H9 (cell line): ENCODE results near the gene TMEM106C. TPM values are rescaled to one million over a fixed set of nuclear protein-coding genes. Genes with fewer than 3 reads are reported as not detected.

Source experiments
- DNase-seq: peaks from one replicate; pipeline ENCODE4 v3.0.0-alpha.2; 2017
- H2AFZ ChIP-seq: one replicate; pipeline ENCODE4 v1.6.1; 2013; ENCODE audit warnings: mild to moderate bottlenecking, low read length, control low read depth, moderate library complexity
- H2AK5ac ChIP-seq: 2 replicates; pipeline ENCODE4 v1.6.1; 2013; ENCODE audit warnings: low read length, control low read depth, mixed read lengths; ENCODE audit not compliant: insufficient read length
- H2BK120ac ChIP-seq: one replicate; pipeline ENCODE4 v1.6.1; 2013; ENCODE audit warnings: low read depth, mild to moderate bottlenecking, low read length, control low read depth, inconsistent platforms; ENCODE audit not compliant: poor library complexity, severe bottlenecking
- H2BK12ac ChIP-seq: 2 replicates; pipeline ENCODE4 v1.6.1; 2013; ENCODE audit warnings: low read length, control low read depth, mixed read lengths, low read depth; ENCODE audit not compliant: insufficient read length
- H2BK15ac ChIP-seq: 2 replicates; pipeline ENCODE4 v1.6.1; 2013; ENCODE audit warnings: low read depth, low read length, control low read depth
- H2BK20ac ChIP-seq: one replicate; pipeline ENCODE4 v1.6.1; 2013; ENCODE audit warnings: low read depth, mild to moderate bottlenecking, low read length, control low read depth, inconsistent platforms; ENCODE audit not compliant: poor library complexity, severe bottlenecking
- H2BK5ac ChIP-seq: 2 replicates; pipeline ENCODE4 v1.6.1; 2013; ENCODE audit warnings: low read length, control low read depth, mixed read lengths; ENCODE audit not compliant: insufficient read length
- H3K14ac ChIP-seq: 2 replicates; pipeline ENCODE4 v1.6.1; 2013; ENCODE audit warnings: low read length, control low read depth; ENCODE audit not compliant: insufficient read depth
- H3K18ac ChIP-seq: 2 replicates; pipeline ENCODE4 v1.6.1; 2013; ENCODE audit warnings: low read depth, mild to moderate bottlenecking, mixed read lengths, low read length, control low read depth; ENCODE audit not compliant: insufficient read length
- H3K23ac ChIP-seq: 2 replicates; pipeline ENCODE4 v1.6.1; 2013; ENCODE audit warnings: low read length, control low read depth, mixed read lengths, low read depth; ENCODE audit not compliant: insufficient read length
- H3K23me2 ChIP-seq: 2 replicates; pipeline ENCODE4 v1.6.1; 2013; ENCODE audit warnings: low read depth, mild to moderate bottlenecking, mixed read lengths, low read length, control low read depth; ENCODE audit not compliant: insufficient read length, poor library complexity, severe bottlenecking
- H3K27ac ChIP-seq: 2 replicates; pipeline ENCODE4 v1.5.1; 2013; ENCODE audit warnings: low read length, control low read depth, mixed read lengths, low read depth; ENCODE audit not compliant: insufficient read length
- H3K27me3 ChIP-seq: 2 replicates; pipeline ENCODE4 v1.6.1; 2013; ENCODE audit warnings: low read length, control low read depth, inconsistent platforms; ENCODE audit not compliant: insufficient read depth
- H3K4ac ChIP-seq: 2 replicates; pipeline ENCODE4 v1.6.1; 2013; ENCODE audit warnings: low read depth, mild to moderate bottlenecking, control low read depth, inconsistent platforms, low read length, moderate library complexity
- H3K4me1 ChIP-seq: 2 replicates; pipeline ENCODE4 v1.6.1; 2013; ENCODE audit warnings: low read length, control low read depth, inconsistent platforms; ENCODE audit not compliant: insufficient read depth
- H3K4me2 ChIP-seq: 2 replicates; pipeline ENCODE4 v1.6.1; 2013; ENCODE audit warnings: low read length, control low read depth, mixed read lengths; ENCODE audit not compliant: insufficient read length, insufficient read depth
- H3K56ac ChIP-seq: 2 replicates; pipeline ENCODE4 v1.6.1; 2013; ENCODE audit warnings: low read depth, mild to moderate bottlenecking, mixed read lengths, low read length, control low read depth; ENCODE audit not compliant: insufficient read length
- H3K79me1 ChIP-seq: 2 replicates; pipeline ENCODE4 v1.6.1; 2013; ENCODE audit warnings: low read depth, mild to moderate bottlenecking, moderate library complexity, low read length, control low read depth, inconsistent platforms; ENCODE audit not compliant: insufficient read depth, poor library complexity, severe bottlenecking
- H3K79me2 ChIP-seq: 2 replicates; pipeline ENCODE4 v1.6.1; 2013; ENCODE audit warnings: low read length, control low read depth, inconsistent platforms; ENCODE audit not compliant: insufficient read depth
- H3K9ac ChIP-seq: 2 replicates; pipeline ENCODE4 v1.6.1; 2013; ENCODE audit warnings: low read length, control low read depth, mixed read lengths; ENCODE audit not compliant: insufficient read length; ENCODE audit errors: extremely low read depth
- H3K9me3 ChIP-seq: one replicate; pipeline ENCODE4 v1.6.1; 2013; ENCODE audit warnings: low read depth, low read length, inconsistent platforms; ENCODE audit not compliant: control insufficient read depth
- H3T11ph ChIP-seq: one replicate; pipeline ENCODE4 v1.6.1; 2013; ENCODE audit warnings: mild to moderate bottlenecking, low read length, control low read depth, inconsistent platforms
- H4K20me1 ChIP-seq: one replicate; pipeline ENCODE4 v1.6.1; 2013; ENCODE audit not compliant: control insufficient read depth, insufficient read length, insufficient read depth
- H4K5ac ChIP-seq: 2 replicates; pipeline ENCODE4 v1.6.1; 2013; ENCODE audit warnings: low read depth, mild to moderate bottlenecking, mixed read lengths, low read length, control low read depth; ENCODE audit not compliant: insufficient read length
- H4K8ac ChIP-seq: replicated peaks from 2 replicates; pipeline ENCODE4 v1.6.1; 2013; ENCODE audit warnings: low read length, control low read depth, mixed read lengths, low read depth; ENCODE audit not compliant: insufficient read length
- H4K91ac ChIP-seq: 2 replicates; pipeline ENCODE4 v1.6.1; 2013; ENCODE audit warnings: low read depth, mild to moderate bottlenecking, moderate library complexity, mixed read lengths, low read length, control low read depth; ENCODE audit not compliant: insufficient read length
- H3K27ac Mint-ChIP-seq, 3 experiments: 2 replicates in 2 of 3; 3 replicates in 1 of 3; pipeline ENCODE4 v1.8.0; 2020 to 2021; ENCODE audit warnings: mixed read lengths in 3 of 3, mild to moderate bottlenecking in 1 of 3, moderate library complexity in 1 of 3
- H3K27me3 Mint-ChIP-seq: 2 replicates; pipeline ENCODE4 v1.8.0; 2021; ENCODE audit warnings: low read depth, mild to moderate bottlenecking, moderate library complexity, mixed read lengths
- H3K36me3 Mint-ChIP-seq, 3 experiments: 2 replicates in 2 of 3; 3 replicates in 1 of 3; pipeline ENCODE4 v1.8.0; 2020 to 2021; ENCODE audit warnings: low read depth in 3 of 3, mixed read lengths in 3 of 3; ENCODE audit not compliant: insufficient read depth in 1 of 3
- H3K4me1 Mint-ChIP-seq, 2 experiments: 2 replicates each; pipeline ENCODE4 v1.8.0; 2020; ENCODE audit warnings: mixed read lengths in 2 of 2
- H3K4me3 Mint-ChIP-seq, 2 experiments: 2 replicates in 1 of 2; 3 replicates in 1 of 2; pipeline ENCODE4 v1.8.0; 2020 to 2021; ENCODE audit warnings: mild to moderate bottlenecking in 2 of 2, mixed read lengths in 2 of 2, moderate library complexity in 1 of 2
- H3K9me3 Mint-ChIP-seq, 2 experiments: 2 replicates in 1 of 2; 3 replicates in 1 of 2; pipeline ENCODE4 v1.8.0; 2020; ENCODE audit warnings: mild to moderate bottlenecking in 2 of 2, mixed read lengths in 2 of 2, moderate library complexity in 1 of 2
- CTCF ChIP-seq: fragments of 200-600 bp; sonication (generic); conservative IDR thresholded peaks from 3 replicates; pipeline ENCODE4 v1.8.0; 2021; ENCODE audit warnings: antibody characterized with exemption, mild to moderate bottlenecking
- WGBS: extraction: QIAGEN DNeasy Blood & Tissue Kit; methylation state at CpG from one replicate; pipeline ENCODE4 v1.1.7; 2013; ENCODE audit warnings: missing lambda C conversion rate, low lambda C conversion rate, mixed read lengths; ENCODE audit not compliant: insufficient read length; ENCODE audit errors: extremely low coverage; 5-methylcytosine and 5-hydroxymethylcytosine counted together
- total RNA-seq: library from RNA; stranded (reverse); gene quantifications from 2 replicates; pipeline ENCODE4 v1.2.1, GENCODE V29; 2021

Gene TMEM106C
- total RNA-seq, 1 experiment from 2014 or later, result 43.7 TPM

DNA sequence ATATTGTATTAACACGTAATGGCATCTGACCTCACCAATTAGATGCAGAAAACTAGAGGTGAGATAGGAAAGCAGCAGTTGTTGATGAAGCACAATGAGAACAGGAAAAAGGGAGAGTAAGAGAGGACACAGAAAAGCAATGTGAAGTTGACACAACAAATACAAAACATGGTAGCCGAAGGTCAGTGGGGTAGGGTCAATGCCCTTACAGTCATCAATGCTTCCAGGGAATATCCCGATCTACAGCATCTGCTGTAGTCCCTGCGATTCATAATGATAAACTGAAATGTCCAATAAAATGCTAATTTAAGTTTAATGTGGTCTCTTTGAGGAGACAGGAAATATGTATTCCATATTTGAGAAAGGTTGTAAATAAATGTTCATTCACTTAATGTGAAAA lies 43.8 kb downstream of the TMEM106C start:
- Histone ChIP-seq H4K8ac (no peak overlapping the region), H3T11ph (no peak overlapping the region), H3K79me2 (no peaks in the 10 kb centered on the region), H3K27ac (no peak overlapping the region), H3K23me2 (peaks cover 19% of the 10 kb centered on the region), H4K20me1 (peaks cover 3% of the 10 kb centered on the region), H4K5ac (no peak overlapping the region), H4K91ac (no peak overlapping the region), H3K9ac (no peak overlapping the region), H3K4me1 (peaks cover 3% of the 10 kb centered on the region), H2AK5ac (no peak overlapping the region), H2BK15ac (no peak overlapping the region), H3K23ac (no peak overlapping the region), H3K56ac (no peak overlapping the region), H3K14ac (no peak overlapping the region), H2BK12ac (no peak overlapping the region), H2BK20ac (no peak overlapping the region), H3K4me2 (no peak overlapping the region), H3K18ac (no peak overlapping the region), H3K79me1 (no peaks in the 10 kb centered on the region), H3K4ac (no peak overlapping the region), H2BK120ac (no peak overlapping the region), H3K9me3 (no peaks in the 10 kb centered on the region), H2BK5ac (no peak overlapping the region), H3K27me3 (peaks cover 86% of the 10 kb centered on the region), H2AFZ (no peak overlapping the region)
- Mint-ChIP-seq H3K4me1 (peaks cover 29% of the 10 kb centered on the region in 2 experiments), H3K36me3 (no peaks in the 10 kb centered on the region), H3K27ac (no peak overlapping the region), H3K4me3 (no peak overlapping the region), H3K9me3 (peaks cover 0 to 2% of the 10 kb centered on the region in 2 experiments; a peak in 3 of 5 replicates), H3K27me3 (peaks cover 99% of the 10 kb centered on the region)
- no peak for TF ChIP-seq CTCF
- no CpG with 5 or more reads among the region's 4 CpGs for WGBS
- no peak for DNase-seq
